Right kidney (tissue), 1 donor: ENCODE measurements around the gene LURAP1L.
"Not testable (repeated sequence)": the region's sequence is repeated elsewhere in the genome, so short reads cannot be mapped to it uniquely, and the experiment has no call there.

Experiments
- DNase-seq: peaks from one replicate; pipeline ENCODE4 v3.0.0-alpha.2; 2016

Gene LURAP1L

DNA sequence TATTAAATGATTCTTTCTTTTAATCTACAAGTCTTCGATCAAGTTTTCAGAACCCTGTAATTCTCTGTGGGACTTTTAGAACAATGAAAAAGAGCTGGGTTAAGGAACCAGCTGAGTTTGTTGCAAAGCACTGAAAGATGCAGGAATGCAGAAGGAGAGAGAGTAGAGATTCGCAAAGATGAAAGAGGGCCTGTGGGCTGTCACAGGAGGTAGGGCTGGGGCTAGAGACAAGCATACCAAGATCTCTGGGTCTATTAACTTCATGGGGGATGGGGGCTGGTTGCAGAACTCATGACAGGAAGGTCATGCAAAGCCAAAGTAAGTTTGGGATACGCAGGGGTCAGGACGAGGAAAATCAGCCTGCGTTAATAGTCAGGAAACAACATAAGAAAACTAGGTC lies 81.8 kb downstream of the LURAP1L start:
- no peak for DNase-seq

DNA sequence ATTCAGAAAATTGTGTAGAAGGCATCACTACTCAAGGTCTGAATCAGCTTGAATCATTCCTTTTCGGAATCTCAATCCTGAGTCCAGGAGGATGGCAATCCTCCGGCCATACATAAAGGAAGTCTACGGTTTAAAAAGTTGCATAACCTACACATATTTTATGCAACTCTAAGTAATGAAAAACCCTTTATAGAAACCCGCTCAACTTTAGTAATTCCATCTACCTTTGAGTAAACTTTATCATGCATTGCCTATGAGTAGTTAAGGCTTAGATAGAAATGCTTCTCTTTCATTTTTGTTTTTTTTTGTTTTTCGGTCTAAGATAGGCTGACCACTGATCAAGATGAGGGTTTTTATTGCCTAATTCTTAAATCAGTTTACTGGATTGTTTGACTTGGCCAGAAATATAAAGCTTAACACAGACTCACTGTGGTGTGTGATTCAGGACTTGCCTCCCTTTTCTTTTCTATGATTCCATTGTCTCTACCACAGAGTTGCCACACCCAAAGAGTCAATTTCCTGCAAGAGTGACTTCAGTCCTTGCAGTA lies 85.0 kb downstream of the LURAP1L start:
- DNase-seq: no peak

- no peak for DNase-seq
These were observed 86.2 kb downstream of the LURAP1L start for GRCh38 chr9:12860998-12861397.

GRCh38 chr9:12862611-12863410 lies 88.0 kb downstream of the LURAP1L start:
- no peak for DNase-seq

GRCh38 chr9:12863618-12864017 lies 88.8 kb downstream of the LURAP1L start:
- no peak for DNase-seq

DNA sequence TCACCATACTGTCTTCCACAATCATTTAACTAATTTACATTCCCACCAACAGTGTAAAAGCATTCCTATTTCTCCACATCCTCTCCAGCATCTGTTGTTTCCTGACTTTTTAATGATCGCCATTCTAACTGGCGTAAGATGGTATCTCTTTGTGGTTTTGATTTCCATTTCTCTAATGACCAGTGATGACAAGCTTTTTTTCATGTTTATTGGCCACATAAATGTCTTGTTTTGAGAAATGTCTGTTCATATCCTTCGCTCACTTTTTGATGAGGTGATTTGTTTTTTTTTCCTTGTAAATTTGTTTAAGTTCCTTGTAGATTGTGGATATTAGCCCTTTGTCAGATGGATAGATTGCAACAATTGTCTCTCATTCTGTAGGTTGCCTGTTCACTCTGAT lies 90.6 kb downstream of the LURAP1L start:
- DNase-seq: not testable (repeated sequence)
